Fibroblast of skin of left quadriceps (primary cell): ENCODE results near the gene ARMC7.

Source experiments
- DNase-seq, 2 experiments: peaks; one replicate each; pipeline ENCODE4 v3.0.0-alpha.2; 2013; ENCODE audit warnings: low read depth in 2 of 2

The ARMC7 gene

DNA sequence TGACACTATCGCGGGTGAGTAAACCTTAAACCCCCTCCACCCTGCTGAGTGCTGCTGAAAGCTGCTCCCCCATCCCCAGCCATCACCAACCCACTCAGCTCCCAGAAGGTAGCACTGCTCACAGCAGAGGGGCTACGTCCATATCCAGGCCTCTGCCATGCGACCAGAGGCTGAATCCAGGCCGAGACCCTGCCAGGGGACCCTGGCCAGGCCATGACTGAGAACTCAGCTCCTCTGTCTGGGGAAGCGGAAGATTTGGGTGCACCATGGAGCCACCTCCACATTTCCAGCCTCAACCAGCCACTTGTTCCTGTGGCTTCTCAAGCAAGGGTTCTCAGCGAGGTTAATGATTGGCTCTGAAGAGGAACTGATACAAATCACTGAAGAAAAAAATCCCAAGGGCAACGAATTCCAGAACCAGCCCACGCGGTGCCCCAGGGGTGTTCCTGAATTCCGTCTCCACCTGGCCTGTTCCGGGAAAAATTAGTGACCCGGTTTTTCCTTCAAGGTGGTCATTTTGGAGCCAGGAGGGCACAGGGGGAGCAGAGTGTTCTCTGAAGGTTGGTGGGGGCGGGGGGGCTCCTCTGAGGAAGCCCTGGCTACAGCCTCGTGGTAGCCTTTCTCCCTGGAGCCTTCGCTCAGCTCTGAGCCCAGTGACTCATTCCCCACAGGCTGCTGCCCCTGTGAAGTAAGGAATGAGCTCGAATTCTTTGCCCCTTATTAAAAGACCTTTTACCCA, 31.3 kb upstream of the ARMC7 start:
- peak; percentile 51 for DNase-seq

DNA sequence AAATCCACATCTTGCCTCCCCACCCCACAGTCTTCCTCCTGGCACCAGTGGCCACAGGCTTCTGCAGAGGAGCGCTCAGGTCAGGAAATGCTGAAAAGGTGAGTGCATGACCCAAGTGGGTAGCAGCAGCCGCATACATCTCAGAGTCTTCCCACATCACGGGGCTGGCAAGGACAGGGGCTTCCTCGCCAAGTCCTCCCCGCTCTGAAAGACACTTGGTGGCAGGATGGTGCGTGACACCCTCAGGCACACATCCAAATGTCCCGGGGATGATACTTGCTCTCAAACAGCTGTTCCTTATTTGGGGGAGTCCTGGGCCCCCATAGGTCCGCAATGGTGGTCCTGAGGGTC, 30.8 kb upstream of the ARMC7 start:
- DNase-seq = no peak

DNA sequence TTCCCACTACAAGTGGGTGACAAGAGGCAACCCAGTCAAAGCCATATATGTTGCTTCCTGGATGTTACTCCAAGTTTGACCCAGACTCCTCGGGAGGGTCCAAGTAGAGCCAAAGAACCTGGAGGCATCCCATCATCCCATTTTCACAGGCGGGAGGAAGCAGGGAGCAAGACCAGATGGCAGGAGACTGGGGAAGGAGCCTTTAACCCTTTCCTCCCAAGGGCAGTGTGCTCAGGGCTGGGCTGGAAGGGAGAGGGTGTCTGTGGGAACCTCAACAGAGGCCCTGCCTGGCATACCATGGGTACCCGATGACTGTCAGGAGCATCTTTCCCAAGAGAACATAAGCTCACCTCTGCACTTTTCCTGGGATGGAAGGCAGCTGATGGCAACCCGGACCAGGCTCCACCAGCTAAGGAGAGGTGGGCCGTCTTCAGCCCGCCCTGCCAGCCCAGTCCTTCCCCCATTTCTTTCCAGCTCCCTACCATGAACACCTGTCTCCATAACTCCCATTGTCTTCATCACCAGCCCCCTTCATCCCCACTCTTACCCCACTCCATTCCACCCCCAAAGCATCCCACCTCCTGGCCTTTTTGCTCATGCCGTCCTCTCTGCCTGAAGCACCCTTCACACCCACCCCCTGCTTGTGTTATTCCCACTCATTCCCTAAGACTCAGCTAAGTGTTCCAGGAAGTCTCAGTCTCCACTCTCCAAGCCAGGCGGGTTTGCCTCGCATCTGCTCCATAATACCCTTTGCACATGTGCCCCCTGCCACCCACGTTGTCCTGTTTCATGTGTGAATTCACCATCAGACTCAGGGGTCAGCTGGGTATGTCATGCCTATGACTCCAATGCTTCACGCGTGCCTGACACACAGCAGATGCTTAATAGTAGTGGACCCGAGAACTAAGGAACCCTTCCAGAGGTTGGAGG, 27.9 kb upstream of the ARMC7 start:
- no peak for DNase-seq

DNA sequence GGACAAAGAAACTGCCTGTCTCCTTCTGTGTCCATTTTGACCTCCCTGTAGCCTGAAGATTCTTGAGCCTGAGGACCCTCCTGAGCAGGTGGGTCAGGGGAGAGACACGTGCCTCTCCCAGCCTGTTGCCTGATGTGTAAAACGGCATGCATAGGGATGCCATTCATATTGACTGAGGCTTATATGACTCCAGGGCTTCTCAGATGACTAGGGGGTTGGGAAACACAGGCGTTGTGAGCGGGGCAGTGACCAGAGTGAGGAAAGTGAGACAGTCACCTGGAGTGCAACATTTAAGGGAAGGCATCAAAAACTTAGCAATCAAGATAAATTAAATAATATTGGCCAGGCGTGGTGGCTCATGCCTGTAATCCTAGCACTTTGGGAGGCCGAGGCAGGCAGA, 27.1 kb upstream of the ARMC7 start:
- no peak for DNase-seq

DNA sequence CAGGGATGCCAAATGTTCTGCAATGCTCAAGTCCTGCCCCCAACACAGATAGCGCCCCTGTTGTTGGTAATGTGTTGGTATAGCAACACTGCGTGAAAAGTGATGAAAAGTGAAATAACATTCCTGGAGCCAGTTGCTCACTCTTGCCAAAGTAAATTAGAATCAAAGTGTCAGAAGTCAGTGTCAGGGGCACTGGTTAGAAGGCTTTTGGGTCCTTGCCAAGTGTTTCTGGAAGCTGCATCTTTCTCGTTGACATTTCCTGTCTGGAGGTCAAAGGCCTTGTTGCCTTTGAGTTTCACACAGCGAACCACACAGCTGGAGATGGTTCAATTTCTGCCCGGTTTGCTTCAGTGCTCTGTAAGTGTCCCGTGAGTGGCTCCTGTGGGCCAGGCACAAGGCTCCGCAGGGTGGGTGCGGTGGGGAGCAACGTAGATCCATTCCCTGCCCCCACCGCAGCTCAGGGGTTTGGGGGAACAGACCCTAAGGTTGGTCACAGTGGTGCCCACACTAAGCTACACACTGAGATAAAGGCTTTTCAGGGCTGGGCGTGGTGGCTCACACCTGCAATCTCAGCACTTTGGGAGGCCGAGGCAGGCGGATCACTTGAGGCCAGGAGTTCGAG, 25.6 kb upstream of the ARMC7 start:
- no peak for DNase-seq

DNA sequence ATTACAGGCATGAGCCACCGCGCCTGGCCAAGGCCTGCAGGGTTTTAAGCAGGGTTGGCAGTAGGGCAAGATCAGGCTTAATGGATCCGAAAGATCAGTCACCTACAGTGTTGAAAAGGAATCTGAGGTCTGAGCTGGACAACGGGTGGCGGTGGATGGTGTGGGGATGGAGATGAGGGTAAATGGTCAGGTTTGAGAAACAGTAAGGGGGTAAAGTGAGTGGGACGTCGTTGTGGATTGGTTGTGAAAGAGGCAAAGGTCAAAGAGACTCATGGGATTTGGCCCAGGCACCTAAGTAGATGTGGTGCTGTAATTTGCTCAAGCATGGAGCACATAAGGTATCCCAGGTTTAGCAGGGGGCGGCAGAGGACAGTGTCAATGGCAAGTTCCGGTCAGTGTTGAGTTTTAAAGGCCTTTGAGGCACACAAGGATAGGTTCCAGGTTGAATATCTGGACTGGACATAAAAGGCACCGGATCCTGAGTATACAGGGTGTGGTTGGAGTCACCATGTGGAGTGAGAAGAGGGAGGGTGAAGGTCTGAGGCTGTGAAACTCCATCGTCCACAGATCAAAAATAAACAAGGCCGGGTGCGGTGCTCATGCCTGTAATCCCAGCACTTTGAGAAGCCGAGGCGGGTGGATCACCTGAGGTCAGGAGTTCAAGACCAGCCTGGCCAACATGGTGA, 23.1 kb upstream of the ARMC7 start:
- no peak for DNase-seq

DNA sequence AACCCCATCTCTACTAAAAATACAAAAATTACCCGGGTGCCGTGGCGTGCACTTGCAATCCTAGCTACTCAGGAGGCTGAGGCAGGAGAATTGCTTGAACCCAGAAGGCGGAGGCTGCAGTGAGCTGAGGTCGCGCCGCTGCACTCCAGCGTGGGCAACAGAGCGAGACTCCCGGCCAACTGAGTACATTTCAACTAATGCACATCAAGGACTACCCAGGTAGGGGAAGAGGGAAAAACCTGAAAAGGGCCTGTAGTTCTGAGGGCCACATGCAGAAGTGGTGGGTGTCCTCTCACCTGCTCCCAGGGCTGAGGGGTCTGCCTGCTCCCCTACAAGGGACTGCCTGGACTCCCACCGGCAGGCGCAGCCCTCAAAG, 22.6 kb upstream of the ARMC7 start:
- no peak for DNase-seq

DNA sequence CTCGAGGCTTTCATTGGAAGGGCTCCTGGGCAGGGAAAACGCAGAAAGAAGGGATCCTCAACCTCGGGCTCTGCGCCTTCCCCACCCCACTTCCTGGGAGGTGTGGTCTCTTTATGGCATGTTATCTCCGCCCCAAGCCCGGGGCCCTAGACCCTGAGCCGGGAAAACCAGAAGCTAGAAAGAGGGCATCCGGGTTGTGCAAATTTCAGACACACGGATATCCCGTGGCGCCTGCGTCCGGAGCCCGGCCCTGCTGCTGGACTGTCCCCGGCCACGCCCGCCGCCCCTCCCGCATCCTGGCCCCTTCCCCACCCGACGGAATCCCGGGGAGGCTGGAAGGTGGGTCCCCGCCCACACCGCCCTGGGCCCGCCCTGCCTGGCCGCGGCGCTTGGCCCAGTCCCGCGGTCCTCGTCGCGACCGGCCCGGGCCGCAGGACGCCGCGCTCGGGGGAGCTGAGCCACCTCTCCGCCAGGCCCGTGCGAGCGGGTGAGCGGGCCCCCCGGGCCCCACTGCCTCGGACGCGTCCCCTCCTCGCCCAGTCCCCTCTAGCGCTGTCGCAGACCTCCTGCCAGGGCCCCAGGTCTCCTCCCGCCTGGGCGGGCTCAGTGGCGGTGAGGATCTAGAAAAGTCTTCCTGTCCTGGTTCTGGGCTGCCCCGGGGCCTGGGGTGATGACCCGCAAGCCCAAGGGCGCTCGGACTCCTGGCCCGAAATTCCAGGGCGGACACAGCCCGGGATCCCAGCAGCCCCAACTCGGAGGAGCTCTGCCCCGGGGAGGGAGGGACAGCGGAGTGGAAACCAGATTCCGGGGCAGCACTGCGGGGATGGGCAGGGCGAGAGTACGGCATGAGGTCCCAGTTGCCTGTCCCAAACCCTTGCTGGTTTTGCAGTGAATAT, 22.0 kb upstream of the ARMC7 start, which contains the start of gene SLC16A5:
Gene SLC16A5, plus strand, starts transcription at position 397 of the 896 bp plus-strand sequence. CDS start 5,683 bp downstream, outside the sequence.
- peak; percentile 43 to 51 for DNase-seq

DNA sequence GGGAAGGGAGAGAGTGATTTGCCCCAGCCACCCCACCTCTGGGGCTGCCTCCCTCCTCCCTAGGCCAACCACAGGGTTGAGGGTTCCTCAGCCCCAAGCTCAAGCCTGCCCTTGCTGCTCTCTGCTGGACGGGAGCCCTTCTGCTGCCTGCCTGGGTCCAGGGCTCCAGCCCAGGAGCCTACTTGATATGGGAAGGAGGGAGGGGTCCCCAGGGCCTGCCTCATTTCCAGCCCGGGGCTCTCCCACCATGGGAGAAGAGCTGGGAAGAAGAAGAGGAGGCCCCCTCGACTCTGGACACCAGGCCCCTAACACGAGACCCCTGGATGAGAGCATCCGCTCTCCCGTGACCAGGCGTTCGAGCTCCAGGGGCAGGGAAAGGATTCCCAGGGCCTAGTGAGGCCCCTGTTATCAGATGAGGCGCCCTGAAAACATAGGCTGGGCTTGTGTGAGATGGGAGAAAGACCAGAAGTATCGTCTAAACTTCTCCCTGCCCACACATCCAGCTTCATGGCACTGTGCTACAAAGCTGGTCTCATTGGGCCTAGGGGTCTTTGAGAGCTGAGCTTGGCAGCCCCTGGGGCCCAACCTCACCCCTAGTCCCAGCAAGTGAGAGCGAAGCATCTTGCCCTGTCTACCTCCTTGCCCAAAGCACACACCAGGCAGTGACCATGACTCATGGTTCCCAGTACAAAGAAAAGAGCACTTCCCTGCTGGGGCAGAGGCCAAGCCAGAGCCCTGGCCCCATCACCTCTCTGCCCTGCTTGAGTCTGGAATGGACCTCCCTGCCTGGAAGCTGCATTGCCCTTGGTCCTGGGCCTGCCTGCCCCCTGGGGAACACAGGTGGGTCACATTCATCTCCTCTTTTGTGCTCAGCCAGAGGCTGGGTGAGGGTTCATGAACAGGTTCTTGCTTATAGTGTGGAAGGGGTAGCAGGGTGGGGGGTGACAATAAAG, 21.0 kb upstream of the ARMC7 start:
- no peak for DNase-seq

DNA sequence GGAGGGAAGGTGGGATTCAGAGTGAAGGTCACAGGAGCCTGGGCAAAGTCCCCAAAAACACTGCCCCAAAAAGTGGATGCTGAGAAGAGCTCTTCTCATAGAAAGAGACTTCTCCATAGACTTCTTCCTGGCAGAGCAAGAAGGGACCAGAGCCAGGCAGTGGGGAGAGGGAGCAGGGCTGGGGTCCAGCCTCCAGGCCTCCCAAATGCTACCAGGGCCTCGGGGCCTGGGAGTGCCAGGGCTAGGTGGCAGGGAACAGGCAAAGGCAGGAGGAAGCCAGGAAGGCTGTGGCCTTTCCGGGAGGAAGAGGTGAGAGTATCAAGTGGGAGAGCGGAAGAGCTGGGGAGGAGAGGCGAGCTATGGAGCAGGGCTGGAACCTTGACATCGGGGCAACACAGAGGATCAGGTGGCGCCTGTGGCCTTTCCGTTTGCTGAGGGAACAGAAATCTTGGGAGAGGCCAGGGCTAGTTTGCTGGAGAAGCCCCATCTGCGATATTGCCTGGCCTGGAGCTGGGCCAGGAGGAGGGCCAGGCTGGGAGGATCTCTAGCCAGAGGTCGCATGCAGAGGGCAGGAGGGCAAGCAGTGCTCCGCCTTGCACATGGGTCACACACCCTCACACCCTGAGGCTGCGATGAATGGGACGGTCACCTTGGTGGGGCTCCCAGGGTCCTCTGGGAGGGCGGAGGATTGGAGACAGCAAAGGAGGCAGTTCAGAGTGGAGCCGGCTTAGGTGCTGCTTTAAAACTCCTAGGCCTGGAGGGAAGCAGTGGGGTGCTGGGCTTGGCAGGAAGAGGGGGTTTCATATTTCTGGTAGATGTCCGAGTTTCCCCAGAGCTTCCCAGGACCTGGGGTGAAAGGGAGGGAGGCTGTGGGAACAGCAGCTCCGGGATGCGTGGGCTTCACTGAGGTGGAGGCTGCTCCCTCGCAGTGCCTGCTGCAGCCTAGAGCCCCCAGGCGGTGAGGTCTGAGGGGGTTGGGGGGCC, 18.6 kb upstream of the ARMC7 start:
- no peak for DNase-seq

DNA sequence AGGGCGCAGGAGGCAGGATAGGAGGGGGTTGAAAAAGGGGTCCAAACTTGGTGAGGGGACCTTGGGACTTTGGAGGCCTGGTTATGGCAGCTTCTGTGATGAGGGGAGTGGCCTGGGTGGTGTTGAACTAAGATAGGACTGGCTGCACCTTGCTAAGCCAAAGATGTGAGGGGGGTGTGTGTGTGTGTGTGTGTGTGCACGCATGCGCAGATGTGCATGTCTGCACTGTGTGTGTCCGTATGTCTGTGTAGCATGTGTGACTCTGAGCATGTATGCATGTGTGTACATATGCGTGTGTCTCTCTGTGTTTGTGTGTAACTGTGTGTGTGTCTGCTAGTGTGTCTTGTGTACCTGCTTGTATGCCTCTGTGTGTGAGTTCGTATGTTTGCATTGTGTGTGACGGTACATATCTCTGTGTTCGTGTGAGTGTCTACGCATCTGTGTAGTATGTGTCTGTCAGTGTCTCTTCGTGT, 17.9 kb upstream of the ARMC7 start:
- no peak for DNase-seq

DNA sequence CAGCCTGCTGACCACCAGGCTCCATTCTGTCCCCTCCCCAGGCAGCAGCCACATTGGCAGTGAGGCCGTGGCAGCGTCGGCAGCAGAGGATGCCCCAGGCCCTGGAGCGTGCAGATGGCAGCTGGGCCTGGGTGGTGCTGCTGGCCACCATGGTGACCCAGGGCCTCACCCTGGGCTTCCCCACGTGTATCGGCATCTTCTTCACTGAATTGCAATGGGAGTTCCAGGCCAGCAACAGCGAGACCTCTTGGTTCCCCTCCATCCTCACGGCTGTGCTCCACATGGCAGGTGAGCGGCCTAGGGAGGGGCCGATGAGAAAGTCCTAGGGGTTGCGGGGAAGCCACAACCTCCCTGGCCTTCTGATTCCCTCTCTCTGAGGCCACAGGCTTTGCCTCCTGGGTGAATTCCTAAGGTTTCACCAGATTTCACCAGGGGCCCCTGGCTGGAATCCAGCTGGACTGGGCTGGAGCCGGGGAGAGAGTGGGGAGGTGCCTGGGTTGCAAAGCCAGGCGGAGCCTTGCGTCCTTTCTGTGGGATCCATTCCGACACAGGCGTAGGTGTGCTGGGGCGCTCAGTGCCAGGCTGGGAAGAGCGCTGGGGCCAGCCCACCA, 16.1 kb upstream of the ARMC7 start:
- no peak for DNase-seq

DNA sequence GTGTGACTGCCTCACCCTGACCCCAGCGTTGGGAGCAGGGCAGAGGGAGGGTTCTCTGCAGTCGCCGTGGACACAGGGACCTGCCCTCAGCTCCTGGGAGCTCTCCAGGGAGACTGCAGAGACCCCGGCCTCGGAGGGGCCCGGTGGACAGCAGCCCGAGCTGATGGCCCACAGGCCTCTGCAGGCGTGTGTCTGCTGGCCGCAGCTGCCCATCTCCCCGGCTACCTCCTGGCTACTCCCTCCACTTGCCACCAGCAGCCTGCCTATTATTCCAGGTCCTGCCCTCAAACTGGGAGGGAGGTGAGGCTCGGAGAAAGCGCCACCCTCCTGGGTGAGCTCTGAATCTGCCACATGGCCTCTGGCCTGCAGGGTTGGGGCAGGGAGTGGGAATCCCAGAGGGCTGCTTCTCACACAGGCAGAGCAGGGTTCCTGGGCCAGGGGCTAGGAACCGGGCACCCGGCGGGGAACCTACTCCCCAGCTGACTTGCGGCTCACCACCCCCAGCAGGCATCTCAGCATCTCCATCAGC, 14.8 kb upstream of the ARMC7 start:
- no peak for DNase-seq

DNA sequence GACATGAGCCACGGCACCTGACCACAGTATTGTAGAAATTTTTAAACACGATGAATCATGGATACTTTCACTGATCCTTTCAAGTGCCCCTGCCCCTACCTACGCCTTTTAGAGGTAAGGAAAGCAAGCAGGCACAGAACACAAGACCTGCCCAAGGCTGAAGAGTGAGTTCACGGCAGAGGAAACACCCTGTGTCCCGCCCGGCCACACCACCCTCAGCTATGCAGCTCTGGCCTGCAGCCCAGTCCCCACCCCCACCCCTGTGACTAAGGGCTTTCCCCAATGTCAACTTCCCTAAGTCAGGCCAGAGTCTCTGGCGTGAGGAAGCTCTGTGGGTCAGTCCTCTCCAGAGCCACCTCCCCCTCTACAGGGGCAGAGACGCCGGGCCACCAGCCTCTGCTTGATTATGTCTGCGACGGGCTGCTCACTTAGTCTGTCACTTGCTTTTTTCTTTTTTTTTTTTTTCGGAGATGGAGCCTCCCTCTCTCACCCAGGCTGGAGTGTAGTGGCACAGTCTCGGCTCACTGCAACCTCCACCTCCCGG, 13.6 kb upstream of the ARMC7 start:
- DNase-seq = no peak

DNA sequence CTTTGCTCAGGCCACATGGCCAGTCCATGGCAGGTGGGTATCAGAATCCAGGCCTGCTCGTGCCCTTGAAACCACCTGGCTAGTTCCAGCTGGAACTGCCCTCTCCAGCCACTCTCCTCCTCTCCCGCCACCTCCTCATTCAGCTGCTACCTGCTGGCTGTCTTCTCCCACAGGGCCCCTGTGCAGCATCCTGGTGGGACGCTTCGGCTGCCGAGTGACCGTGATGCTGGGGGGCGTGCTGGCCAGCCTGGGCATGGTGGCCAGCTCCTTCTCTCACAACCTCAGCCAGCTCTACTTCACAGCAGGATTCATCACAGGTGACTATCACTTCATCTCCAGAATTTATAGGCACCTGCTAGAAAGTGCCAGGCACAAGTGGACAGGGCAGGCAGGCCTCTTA, 11.9 kb upstream of the ARMC7 start:
- DNase-seq = no peak

DNA sequence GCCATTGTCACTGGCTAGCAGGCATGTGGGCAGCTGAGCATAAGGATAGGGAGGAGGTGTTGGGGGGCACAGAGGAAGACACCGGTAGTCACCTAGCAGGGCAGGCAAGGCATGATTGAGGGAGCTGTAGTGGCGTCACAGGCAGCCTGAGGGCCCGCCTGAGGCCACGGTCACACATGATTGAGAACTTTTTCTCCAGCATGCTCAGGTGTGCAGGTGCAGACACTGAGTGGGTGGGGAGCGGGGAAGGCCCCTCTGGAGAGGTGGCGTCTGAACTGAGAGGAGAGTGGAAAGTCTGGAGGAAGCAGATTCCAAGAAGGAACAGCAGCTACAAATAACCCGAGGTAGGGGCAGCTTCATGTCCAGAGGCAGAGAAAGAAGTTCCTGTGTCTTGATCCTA, 10.9 kb upstream of the ARMC7 start:
- DNase-seq = no peak

DNA sequence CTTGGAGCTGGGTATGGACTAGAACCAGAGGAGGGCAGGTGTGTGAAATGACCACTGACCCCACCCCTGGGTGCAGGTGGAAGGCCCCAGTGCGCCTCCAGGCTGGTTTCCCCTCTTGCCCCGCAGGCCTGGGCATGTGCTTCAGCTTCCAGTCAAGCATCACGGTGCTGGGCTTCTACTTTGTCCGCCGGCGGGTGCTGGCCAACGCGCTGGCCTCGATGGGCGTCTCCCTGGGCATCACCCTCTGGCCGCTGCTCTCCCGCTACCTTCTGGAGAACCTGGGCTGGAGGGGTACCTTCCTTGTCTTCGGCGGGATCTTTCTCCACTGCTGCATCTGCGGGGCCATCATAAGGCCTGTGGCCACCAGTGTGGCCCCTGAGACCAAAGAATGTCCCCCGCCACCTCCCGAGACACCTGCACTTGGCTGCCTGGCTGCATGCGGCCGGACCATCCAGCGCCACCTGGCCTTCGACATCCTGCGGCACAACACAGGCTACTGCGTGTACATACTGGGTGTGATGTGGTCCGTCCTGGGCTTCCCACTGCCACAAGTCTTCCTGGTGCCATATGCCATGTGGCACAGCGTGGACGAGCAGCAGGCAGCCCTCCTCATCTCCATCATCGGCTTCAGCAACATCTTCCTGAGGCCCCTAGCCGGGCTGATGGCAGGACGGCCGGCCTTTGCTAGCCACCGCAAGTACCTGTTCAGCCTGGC, 9.7 kb upstream of the ARMC7 start:
- no peak for DNase-seq
